Upper lobe of right lung (tissue), 1 donor: ENCODE results near the gene LRRK1. TPM values are rescaled to one million over a fixed set of nuclear protein-coding genes. Genes with fewer than 3 reads are reported as not detected.

Experiments
- ATAC-seq: fragments of 200-7000 bp; cut with Tn5 transposase; one replicate; pipeline ENCODE4 v1.9.1; 2020; ENCODE audit warnings: mild to moderate bottlenecking, moderate library complexity
- DNase-seq: peaks from one replicate; pipeline ENCODE4 v3.0.0-alpha.2; 2020
- H3K27ac ChIP-seq: fragments of 200-600 bp; one replicate; pipeline ENCODE4 v1.8.0; 2022
- H3K27me3 ChIP-seq: fragments of 200-600 bp; one replicate; pipeline ENCODE4 v1.8.0; 2022; ENCODE audit warnings: mild to moderate bottlenecking
- H3K36me3 ChIP-seq: fragments of 200-600 bp; one replicate; pipeline ENCODE4 v1.8.0; 2022
- H3K4me1 ChIP-seq: fragments of 200-600 bp; one replicate; pipeline ENCODE4 v1.8.0; 2022
- H3K4me3 ChIP-seq: fragments of 200-600 bp; one replicate; pipeline ENCODE4 v1.8.0; 2022; ENCODE audit warnings: mild to moderate bottlenecking
- H3K9me3 ChIP-seq: fragments of 200-600 bp; one replicate; pipeline ENCODE4 v1.8.0; 2022
- intact Hi-C: fragments of 100-400 bp; cut with DNase I; formaldehyde crosslinking; loops from one replicate; pipeline ENCODE4 v1.11.0; 2022
- total RNA-seq: library from RNA; stranded (reverse); fragmentation: NEBNext Ultra II Directional; extraction: Animal tissue kit (Norgen Biotek cat#: 25700); gene quantifications from one replicate; pipeline ENCODE4 v1.2.1, GENCODE V29; 2021
- TF ChIP-seq, protein P1 (sequence below): fragments of 200-600 bp; IDR thresholded peaks from one replicate; pipeline ENCODE4 v1.8.0; 2022; ENCODE audit warnings: antibody characterized with exemption
- donor health status: DM: no; HTN: yes; CAD: no; lungs with severe emphysema.

The LRRK1 gene
- total RNA-seq, 1 donor from 2014 or later = 22.6 TPM

GRCh38 chr15:101048176-101048575 lies 129.0 kb downstream of the LRRK1 start:
- TF ChIP-seq, protein P1, sequence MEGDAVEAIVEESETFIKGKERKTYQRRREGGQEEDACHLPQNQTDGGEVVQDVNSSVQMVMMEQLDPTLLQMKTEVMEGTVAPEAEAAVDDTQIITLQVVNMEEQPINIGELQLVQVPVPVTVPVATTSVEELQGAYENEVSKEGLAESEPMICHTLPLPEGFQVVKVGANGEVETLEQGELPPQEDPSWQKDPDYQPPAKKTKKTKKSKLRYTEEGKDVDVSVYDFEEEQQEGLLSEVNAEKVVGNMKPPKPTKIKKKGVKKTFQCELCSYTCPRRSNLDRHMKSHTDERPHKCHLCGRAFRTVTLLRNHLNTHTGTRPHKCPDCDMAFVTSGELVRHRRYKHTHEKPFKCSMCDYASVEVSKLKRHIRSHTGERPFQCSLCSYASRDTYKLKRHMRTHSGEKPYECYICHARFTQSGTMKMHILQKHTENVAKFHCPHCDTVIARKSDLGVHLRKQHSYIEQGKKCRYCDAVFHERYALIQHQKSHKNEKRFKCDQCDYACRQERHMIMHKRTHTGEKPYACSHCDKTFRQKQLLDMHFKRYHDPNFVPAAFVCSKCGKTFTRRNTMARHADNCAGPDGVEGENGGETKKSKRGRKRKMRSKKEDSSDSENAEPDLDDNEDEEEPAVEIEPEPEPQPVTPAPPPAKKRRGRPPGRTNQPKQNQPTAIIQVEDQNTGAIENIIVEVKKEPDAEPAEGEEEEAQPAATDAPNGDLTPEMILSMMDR = no peak
- ATAC-seq (no peak), DNase-seq (peak; percentile 22)
- H3K9me3 ChIP-seq = no peaks in the 10 kb centered on the region
- no peaks in the 10 kb centered on the region for H3K27me3 ChIP-seq
- intact Hi-C loops = no loop called here
- no peak overlapping the region for H3K4me3 ChIP-seq
- H3K4me1 ChIP-seq = no peaks in the 10 kb centered on the region
- H3K27ac ChIP-seq = no peak overlapping the region
- H3K36me3 ChIP-seq = peaks cover 47% of the 10 kb centered on the region

GRCh38 chr15:101048581-101049030 lies 129.4 kb downstream of the LRRK1 start:
- H3K9me3 ChIP-seq = no peaks in the 10 kb centered on the region
- TF ChIP-seq, protein P1 = no peak
- intact Hi-C loops = no loop called here
- H3K4me1 ChIP-seq = no peaks in the 10 kb centered on the region
- no peaks in the 10 kb centered on the region for H3K27me3 ChIP-seq
- peaks cover 51% of the 10 kb centered on the region for H3K36me3 ChIP-seq
- H3K4me3 ChIP-seq = no peak overlapping the region
- no peak overlapping the region for H3K27ac ChIP-seq
- DNase-seq (peak; percentile 53), ATAC-seq (no peak)

- H3K9me3 ChIP-seq = no peaks in the 10 kb centered on the region
- H3K4me3 ChIP-seq = no peak overlapping the region
- H3K36me3 ChIP-seq = peaks cover 54% of the 10 kb centered on the region
- H3K27me3 ChIP-seq = no peaks in the 10 kb centered on the region
- intact Hi-C loops = no loop called here
- TF ChIP-seq, protein P1 = no peak
- ATAC-seq (no peak), DNase-seq (peak; percentile 26)
- H3K4me1 ChIP-seq = no peaks in the 10 kb centered on the region
- H3K27ac ChIP-seq = no peak overlapping the region
These were observed 130.1 kb downstream of the LRRK1 start for GRCh38 chr15:101049282-101049681.

DNA sequence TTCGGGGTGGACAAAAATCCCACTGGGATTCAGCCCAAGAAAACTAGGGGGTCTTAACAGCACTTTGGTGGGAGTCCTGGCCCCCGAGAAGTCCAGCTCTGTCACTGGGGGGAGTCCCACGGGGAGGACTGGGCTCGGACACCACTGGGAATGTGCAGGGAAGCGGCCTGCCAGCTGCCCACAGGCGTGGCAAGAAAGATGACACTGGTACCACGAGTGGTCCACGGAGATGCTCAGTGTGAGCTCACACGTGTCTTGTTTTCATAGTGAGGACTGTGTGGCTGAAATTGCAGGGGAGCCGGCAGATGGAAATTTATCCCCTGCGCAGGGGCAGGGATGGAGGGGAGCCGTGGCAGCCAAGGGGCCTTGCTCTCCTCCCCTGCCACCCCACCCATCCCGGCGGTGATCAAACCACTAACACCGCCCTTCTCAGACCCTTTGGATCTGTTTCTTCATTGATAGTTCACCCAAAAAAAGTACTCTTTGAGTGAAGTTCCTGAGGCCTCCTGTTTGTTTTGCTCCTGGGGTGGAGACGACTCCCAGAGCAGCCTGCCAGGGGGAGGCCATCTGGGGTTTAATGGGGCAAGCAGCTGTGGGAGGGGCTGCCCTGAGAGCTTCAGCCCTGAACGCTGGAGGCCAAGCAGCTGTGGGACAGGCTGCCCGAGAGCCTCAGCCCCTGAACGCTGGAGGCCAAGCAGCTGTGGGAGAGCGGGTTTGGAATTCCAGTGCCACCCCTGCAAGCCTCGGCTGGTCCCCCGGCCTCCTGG lies 130.9 kb downstream of the LRRK1 start:
- DNase-seq (peak; percentile 55), ATAC-seq (no peak)
- TF ChIP-seq, protein P1 = no peak
- H3K4me1 ChIP-seq = no peaks in the 10 kb centered on the region
- peaks cover 62% of the 10 kb centered on the region for H3K36me3 ChIP-seq
- no peak overlapping the region for H3K4me3 ChIP-seq
- H3K9me3 ChIP-seq = no peaks in the 10 kb centered on the region
- no peak overlapping the region for H3K27ac ChIP-seq
- no peaks in the 10 kb centered on the region for H3K27me3 ChIP-seq
- intact Hi-C loops = no loop called here

DNA sequence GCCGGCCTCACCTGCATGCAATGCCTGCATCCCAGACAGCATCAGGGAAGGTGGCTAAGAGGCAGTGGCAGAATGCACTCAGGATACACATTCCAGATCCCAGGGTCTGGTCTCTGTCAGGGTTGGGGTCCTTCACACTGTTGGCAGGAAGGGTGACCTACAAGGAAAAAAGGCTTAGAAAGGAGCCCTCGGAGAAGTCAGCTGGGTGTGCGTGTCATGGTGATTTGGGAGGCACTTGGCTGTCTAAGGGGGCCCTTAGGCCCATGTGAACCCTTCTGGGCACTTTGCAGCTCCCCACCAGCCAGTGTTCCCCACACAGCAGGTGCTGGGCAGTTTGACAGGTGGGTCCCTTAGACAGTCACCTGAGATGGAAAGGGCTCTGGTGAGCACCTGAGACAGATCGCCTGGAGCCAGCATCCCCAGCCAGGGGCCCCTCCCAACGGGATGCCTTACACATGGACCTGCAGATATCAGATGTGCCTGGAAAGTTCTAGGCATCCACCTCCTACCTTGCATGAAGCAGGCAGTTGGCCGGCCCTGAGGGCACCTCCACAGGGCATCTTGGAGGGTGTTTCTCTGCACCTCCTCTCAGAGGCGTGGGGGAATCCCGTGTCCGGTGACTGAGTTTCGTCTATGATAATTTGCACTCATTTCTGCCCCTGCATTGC lies 131.6 kb downstream of the LRRK1 start:
- Histone ChIP-seq H3K27me3 (no peaks in the 10 kb centered on the region), H3K36me3 (peaks cover 68% of the 10 kb centered on the region), H3K4me1 (no peaks in the 10 kb centered on the region), H3K27ac (no peak overlapping the region), H3K9me3 (no peaks in the 10 kb centered on the region), H3K4me3 (no peak overlapping the region)
- DNase-seq (peak; percentile 34), ATAC-seq (no peak)
- TF ChIP-seq, protein P1 = no peak
- intact Hi-C loops = no loop called here
